ENCODE results near the gene RPS15.

RPS15 gene

DNA sequence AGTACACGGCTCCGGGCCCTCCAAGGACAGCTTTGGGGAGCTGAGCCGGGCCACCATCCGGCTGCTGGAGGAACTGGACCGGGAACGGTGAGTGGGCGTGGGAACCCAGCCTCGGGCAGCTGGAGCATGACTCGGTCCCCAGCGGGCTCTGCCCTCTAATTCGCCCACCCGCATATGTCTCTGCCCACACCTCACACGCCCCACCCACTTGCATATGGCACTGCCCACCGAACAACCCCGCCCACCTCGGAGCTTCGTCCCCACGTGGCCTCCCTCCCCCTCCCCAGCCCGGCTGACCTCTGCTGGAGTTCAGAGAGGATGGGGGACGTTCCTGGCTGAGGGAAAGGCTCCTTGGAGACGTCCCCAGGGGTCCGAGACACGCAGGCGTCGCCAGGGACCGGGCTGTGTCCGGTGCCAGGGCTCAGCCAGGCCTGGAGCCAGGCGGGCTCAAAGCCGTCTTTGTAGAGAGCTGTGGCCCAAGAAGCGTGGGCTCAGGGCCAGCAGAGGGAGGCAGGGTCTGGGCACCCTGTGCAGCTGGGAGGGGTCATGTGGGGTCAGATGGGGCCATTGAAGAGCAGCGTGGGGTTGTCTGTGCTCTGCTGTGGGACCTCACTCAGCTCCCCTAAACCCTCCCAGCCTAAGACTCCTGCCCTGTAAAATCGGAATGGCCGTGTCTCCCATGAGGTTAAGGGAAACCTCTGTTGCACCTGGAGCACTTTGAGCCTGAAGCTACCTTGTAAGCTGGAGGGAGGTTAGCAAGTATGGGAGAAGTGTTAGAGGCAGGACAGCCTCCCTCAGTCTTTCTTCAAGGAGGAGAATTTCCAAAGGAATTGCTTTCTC, 15.5 kb downstream of the RPS15 start:
- no peak overlapping the region for H3K4me3 ChIP-seq
- H3K27me3 ChIP-seq (ENCODE audit: low read depth) = peaks cover 60% of the 10 kb centered on the region

DNA sequence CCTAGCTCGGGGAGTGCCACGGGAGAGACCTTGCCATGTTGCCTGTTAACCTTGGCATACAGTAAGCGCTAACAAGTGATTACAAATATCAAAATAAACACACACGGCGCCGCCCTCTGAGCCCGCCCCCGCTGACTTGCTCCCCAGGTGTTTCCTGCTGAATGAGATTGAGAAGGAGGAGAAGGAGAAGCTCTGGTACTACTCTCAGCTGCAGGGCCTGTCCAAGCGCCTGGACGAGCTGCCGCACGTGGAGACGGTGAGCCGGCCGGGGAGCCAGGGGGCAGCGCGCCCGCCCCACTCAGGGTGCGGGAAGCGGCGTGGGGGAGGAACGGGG, 16.8 kb downstream of the RPS15 start:
- Histone ChIP-seq H3K4me1 (peaks cover 12% of the 10 kb centered on the region), H3K36me3 (replicated peaks) (no peaks in the 10 kb centered on the region), H3K4me3 (peak overlapping the region; percentile 6; the same call in 1 of the 2 replicates), H3K27me3 (ENCODE audit: low read depth) (peaks cover 48% of the 10 kb centered on the region), H3K9me3 (no peaks in the 10 kb centered on the region)
- no peak for DNase-seq (ENCODE audit: low spot score in 2 of 2)
- in situ Hi-C loops (cut with MboI; ENCODE audit: low sequenced_read_pairs) = no loop called here

More for the DNA sequence above, 15.5 kb downstream of the RPS15 start:
- Histone ChIP-seq H3K9me3 (no peaks in the 10 kb centered on the region), H3K36me3 (replicated peaks) (no peaks in the 10 kb centered on the region), H3K4me1 (peaks cover 12% of the 10 kb centered on the region)
- in situ Hi-C loops (cut with MboI; ENCODE audit: low sequenced_read_pairs) = no loop called here
- DNase-seq (ENCODE audit: low spot score in 2 of 2) = peak in 1 of 2 experiments; percentile 84

DNA sequence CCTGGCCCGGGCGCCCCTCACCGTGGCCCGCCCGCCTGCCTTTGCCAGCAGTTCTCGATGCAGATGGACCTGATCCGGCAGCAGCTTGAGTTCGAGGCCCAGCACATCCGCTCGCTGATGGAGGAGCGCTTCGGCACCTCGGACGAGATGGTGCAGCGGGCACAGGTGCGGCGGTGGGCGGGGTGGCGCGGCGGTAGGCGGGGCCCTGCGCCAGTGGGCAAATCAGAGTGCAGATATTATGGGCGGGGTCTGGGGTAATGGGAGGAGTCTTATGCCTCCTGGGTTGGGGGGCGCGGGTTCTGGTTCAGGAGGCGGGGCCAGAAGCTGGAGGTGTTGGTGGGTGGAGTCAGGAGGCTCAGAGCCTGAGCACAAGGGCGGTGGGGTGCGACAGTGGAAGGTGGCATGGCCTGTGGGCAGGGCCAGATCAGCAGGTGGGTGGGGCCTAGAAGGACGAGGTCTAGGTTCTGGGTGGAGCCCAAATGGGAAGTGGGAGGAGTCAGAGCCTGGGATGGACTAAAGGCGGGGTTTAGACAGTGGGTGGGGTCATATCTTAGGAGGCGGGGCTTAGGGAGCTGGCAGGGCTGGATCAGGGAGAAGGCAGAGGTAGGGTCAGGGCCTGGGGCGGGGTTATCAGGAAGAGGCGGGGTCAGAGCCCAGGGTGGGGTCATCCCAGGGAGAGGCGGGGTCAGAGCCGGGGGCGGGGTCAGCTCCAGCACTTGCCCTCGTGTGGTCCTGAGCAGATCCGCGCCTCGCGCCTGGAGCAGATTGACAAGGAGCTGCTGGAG, 17.3 kb downstream of the RPS15 start:
- Histone ChIP-seq H3K9me3 (no peaks in the 10 kb centered on the region), H3K4me3 (peak overlapping the region; percentile 6; the same call in 1 of the 2 replicates), H3K36me3 (replicated peaks) (no peaks in the 10 kb centered on the region; the same call in 1 of the 2 replicates), H3K4me1 (peaks cover 12% of the 10 kb centered on the region), H3K27me3 (ENCODE audit: low read depth) (peaks cover 42% of the 10 kb centered on the region)
- peak; percentile 79 to 97 for DNase-seq (ENCODE audit: low spot score in 2 of 2)
- in situ Hi-C loops (cut with MboI; ENCODE audit: low sequenced_read_pairs) = no loop called here

- H3K4me1 ChIP-seq = peaks cover 12% of the 10 kb centered on the region
- in situ Hi-C loops (cut with MboI; ENCODE audit: low sequenced_read_pairs) = no loop called here
- peaks cover 34% of the 10 kb centered on the region for H3K27me3 ChIP-seq (ENCODE audit: low read depth)
- no peak overlapping the region for H3K4me3 ChIP-seq
- no peak for DNase-seq (ENCODE audit: low spot score in 2 of 2)
- H3K9me3 ChIP-seq = no peaks in the 10 kb centered on the region
- H3K36me3 ChIP-seq (replicated peaks) = no peaks in the 10 kb centered on the region; the same call in 1 of the 2 replicates
Measured at GRCh38 chr19:1456121-1456900, 18.1 kb downstream of the RPS15 start.

DNA sequence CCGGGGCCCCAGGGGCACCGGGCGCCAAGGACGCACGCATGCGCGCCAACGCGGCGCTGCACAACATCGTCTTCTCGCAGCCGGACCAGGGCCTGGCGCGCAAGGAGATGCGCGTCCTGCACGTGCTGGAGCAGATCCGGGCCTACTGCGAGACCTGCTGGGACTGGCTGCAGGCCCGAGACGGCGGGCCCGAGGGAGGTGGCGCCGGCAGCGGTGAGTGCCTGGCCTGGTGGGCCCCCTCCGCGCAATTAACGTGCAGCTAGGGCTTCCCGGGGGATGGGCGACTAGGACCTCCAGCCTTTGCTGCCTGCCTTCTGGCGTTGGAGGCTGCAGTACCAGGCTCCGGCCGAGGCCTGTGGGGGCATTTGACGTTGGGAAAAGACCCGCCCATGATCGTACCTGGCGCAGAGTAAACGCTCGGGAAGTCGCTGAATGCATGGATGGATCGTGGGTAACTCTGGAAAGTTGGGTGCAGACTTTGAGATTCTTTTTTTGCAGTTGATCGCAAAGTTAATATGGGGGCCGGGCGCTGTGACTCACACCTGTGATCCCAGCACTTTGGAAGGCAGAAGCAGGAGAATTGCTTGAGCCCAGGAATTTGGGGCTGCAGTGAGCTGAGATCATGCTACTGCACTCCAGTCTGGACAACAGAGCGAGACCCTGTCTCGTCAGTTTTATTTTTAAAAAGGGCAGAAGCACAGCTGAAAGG, 19.0 kb downstream of the RPS15 start:
- in situ Hi-C loops (cut with MboI; ENCODE audit: low sequenced_read_pairs) = no loop called here
- no peaks in the 10 kb centered on the region; the same call in 1 of the 2 replicates for H3K36me3 ChIP-seq (replicated peaks)
- H3K27me3 ChIP-seq (ENCODE audit: low read depth) = peaks cover 26% of the 10 kb centered on the region
- H3K4me1 ChIP-seq = peaks cover 12% of the 10 kb centered on the region
- peak in 1 of 2 experiments; percentile 47 for DNase-seq (ENCODE audit: low spot score in 2 of 2)
- H3K9me3 ChIP-seq = no peaks in the 10 kb centered on the region
- H3K4me3 ChIP-seq = no peak overlapping the region

GRCh38 chr19:1457892-1458291, 19.7 kb downstream of the RPS15 start:
- Histone ChIP-seq H3K9me3 (no peaks in the 10 kb centered on the region), H3K4me3 (no peak overlapping the region), H3K36me3 (replicated peaks) (no peaks in the 10 kb centered on the region; the same call in 1 of the 2 replicates), H3K27me3 (ENCODE audit: low read depth) (peaks cover 19% of the 10 kb centered on the region), H3K4me1 (peaks cover 12% of the 10 kb centered on the region)
- in situ Hi-C loops (cut with MboI; ENCODE audit: low sequenced_read_pairs) = no loop called here
- no peak for DNase-seq (ENCODE audit: low spot score in 2 of 2)

DNA sequence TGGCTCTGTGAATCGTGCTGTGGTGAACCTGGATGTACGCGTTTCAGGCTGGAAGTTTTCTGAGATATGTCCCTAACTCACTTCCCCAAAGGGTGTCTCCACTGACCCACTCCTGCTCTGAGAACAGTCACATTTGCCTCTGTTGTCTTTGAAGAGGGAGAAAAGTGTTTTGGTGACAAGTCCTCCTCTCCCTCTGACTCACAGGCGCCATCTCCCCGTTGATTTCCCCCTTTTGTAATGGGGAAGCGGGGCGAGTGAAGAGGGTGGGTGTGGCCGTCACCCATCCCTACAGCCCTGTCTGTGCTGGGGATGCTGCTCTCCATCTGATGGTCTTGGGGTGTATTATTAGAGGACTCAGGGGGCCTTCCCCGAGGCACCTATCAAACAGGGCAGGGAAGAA, 21.3 kb downstream of the RPS15 start:
- Histone ChIP-seq H3K4me3 (no peak overlapping the region), H3K9me3 (no peaks in the 10 kb centered on the region), H3K4me1 (peaks cover 12% of the 10 kb centered on the region), H3K27me3 (ENCODE audit: low read depth) (peaks cover 6% of the 10 kb centered on the region; the same call in 1 of the 2 replicates), H3K36me3 (replicated peaks) (no peaks in the 10 kb centered on the region; the same call in 1 of the 2 replicates)
- DNase-seq (ENCODE audit: low spot score in 2 of 2) = no peak
- in situ Hi-C loops (cut with MboI; ENCODE audit: low sequenced_read_pairs) = no loop called here

DNA sequence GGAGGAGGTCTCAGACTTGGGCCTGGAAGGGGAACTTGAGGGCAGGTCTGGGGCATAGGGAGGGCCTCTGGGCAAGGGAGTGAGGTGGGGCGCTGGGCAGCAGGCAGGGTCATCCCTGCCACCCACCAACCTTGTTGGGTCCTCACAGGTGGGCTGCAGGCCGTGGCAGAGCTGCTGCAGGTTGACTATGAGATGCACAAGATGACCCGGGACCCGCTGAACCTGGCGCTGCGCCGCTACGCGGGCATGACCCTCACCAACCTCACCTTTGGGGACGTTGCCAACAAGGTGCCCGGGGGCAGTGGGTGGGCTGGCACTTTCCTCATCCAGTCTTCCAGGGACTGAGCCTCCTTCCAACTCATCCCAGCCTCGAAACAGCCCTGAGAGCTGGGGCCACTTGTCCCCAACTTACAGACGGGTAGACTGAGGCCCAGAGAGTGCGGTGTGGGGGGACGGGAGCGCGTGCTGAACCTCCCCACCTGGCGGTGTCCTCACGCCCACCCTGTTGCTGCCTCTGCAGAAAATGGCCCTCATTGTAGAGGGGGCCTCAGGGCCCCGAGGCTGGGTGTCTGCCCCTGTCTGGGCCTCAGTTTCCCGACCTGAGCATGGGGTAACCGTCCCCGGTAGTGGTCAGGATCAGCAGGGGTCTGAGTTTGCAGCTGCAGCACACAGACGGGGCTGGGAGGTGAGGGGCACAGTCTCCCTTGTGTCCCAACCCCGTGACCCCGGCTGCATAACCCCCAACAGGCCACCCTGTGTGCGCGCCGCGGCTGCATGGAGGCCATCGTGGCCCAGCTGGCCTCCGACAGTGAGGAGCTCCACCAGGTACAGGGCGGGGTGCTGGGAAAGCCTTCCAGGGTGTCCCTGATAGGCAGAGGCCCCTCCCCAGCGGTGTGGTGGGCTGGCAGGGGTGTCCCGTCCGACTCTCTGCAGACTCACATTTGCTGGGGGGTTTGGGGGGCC, 22.1 kb downstream of the RPS15 start:
- Histone ChIP-seq H3K4me1 (peaks cover 8% of the 10 kb centered on the region), H3K4me3 (no peak overlapping the region), H3K27me3 (ENCODE audit: low read depth) (peaks cover under 1% of the 10 kb centered on the region; the same call in 1 of the 2 replicates), H3K9me3 (no peaks in the 10 kb centered on the region), H3K36me3 (replicated peaks) (no peaks in the 10 kb centered on the region; the same call in 1 of the 2 replicates)
- in situ Hi-C loops (cut with MboI; ENCODE audit: low sequenced_read_pairs) = no loop called here
- no peak for DNase-seq (ENCODE audit: low spot score in 2 of 2)

GRCh38 chr19:1461862-1462261, 23.7 kb downstream of the RPS15 start:
- H3K4me1 ChIP-seq = no peaks in the 10 kb centered on the region
- in situ Hi-C loops (cut with MboI; ENCODE audit: low sequenced_read_pairs) = no loop called here

DNA sequence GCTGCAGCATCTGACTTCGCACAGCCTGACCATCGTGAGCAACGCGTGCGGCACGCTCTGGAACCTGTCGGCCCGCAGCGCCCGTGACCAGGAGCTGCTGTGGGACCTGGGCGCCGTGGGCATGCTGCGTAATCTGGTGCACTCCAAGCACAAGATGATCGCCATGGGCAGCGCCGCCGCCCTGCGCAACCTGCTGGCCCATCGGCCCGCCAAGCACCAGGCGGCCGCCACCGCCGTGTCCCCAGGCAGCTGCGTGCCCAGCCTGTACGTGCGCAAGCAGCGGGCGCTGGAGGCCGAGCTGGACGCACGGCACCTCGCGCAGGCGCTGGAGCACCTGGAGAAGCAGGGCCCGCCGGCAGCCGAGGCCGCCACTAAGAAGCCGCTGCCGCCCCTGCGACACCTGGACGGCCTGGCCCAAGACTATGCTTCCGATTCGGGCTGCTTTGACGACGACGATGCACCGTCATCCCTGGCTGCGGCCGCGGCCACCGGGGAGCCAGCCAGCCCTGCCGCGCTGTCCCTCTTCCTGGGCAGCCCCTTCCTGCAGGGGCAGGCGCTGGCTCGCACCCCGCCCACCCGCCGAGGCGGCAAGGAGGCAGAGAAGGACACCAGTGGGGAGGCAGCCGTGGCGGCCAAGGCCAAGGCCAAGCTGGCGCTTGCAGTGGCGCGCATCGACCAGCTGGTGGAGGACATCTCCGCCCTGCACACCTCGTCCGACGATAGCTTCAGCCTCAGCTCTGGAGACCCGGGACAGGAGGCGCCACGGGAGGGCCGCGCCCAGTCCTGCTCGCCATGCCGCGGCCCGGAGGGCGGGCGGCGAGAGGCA, 27.2 kb downstream of the RPS15 start:
- no peak overlapping the region for H3K4me3 ChIP-seq
- peaks cover 7% of the 10 kb centered on the region for H3K4me1 ChIP-seq
- no peaks in the 10 kb centered on the region for H3K9me3 ChIP-seq
- in situ Hi-C loops (cut with MboI; ENCODE audit: low sequenced_read_pairs) = no loop called here
- no peaks in the 10 kb centered on the region for H3K27me3 ChIP-seq (ENCODE audit: low read depth)
- no peak for DNase-seq (ENCODE audit: low spot score in 2 of 2)
- H3K36me3 ChIP-seq (replicated peaks) = no peaks in the 10 kb centered on the region; the same call in 1 of the 2 replicates

More at GRCh38 chr19:1461862-1462261, 23.7 kb downstream of the RPS15 start:
- Histone ChIP-seq H3K36me3 (replicated peaks) (no peaks in the 10 kb centered on the region; the same call in 1 of the 2 replicates), H3K4me3 (no peak overlapping the region), H3K27me3 (ENCODE audit: low read depth) (no peaks in the 10 kb centered on the region), H3K9me3 (no peaks in the 10 kb centered on the region)
- no peak for DNase-seq (ENCODE audit: low spot score in 2 of 2)

DNA sequence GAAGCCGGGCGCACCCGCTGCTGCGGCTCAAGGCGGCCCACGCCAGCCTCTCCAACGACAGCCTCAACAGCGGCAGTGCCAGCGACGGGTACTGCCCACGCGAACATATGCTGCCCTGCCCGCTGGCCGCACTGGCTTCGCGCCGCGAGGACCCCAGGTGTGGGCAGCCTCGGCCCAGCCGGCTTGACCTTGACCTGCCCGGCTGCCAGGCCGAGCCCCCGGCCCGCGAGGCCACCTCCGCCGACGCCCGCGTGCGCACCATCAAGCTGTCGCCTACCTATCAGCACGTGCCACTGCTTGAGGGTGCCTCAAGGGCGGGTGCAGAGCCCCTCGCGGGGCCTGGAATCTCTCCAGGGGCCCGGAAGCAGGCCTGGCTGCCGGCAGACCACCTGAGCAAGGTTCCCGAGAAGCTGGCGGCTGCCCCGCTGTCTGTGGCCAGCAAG, 27.8 kb downstream of the RPS15 start:
- peaks cover 7% of the 10 kb centered on the region for H3K4me1 ChIP-seq
- H3K27me3 ChIP-seq (ENCODE audit: low read depth) = no peaks in the 10 kb centered on the region
- DNase-seq (ENCODE audit: low spot score in 2 of 2) = no peak

More for the DNA sequence above, 27.8 kb downstream of the RPS15 start:
- in situ Hi-C loops (cut with MboI; ENCODE audit: low sequenced_read_pairs) = no loop called here
- no peaks in the 10 kb centered on the region for H3K9me3 ChIP-seq
- H3K4me3 ChIP-seq = no peak overlapping the region
- no peaks in the 10 kb centered on the region for H3K36me3 ChIP-seq (replicated peaks)
